Calu3 (cell line): ENCODE data around the gene THOC6. TPM values are rescaled to one million over a fixed set of nuclear protein-coding genes. Genes with fewer than 3 reads are reported as not detected.

Experiments
- BruUV-seq: library from RNA; stranded (reverse); fragments of 400-500 nt; replicated peaks from 2 replicates; lab custom pipeline; 2021; lab: Mats Ljungman, UMichigan
- CTCF ChIA-PET: fragments of 300-600 bp; sonication (Branson Sonifier 250); formaldehyde crosslinking; loops from one replicate; lab custom pipeline; 2022; ENCODE audit warnings: antibody characterized with exemption; lab: Charles Lee
- DNase-seq: peaks from one replicate; pipeline ENCODE4 v3.0.0; 2022
- H3K27ac Mint-ChIP-seq: one replicate; pipeline ENCODE4 v1.8.0; 2022; ENCODE audit warnings: mixed read lengths; ENCODE audit not compliant: unreplicated experiment
- H3K27me3 Mint-ChIP-seq: one replicate; pipeline ENCODE4 v1.8.0; 2022; ENCODE audit warnings: mixed read lengths; ENCODE audit not compliant: unreplicated experiment
- H3K36me3 Mint-ChIP-seq: one replicate; pipeline ENCODE4 v1.8.0; 2022; ENCODE audit warnings: mild to moderate bottlenecking, moderate library complexity, mixed read lengths; ENCODE audit not compliant: insufficient read depth, unreplicated experiment
- H3K4me1 Mint-ChIP-seq: one replicate; pipeline ENCODE4 v1.8.0; 2022; ENCODE audit warnings: mild to moderate bottlenecking, low read depth, mixed read lengths; ENCODE audit not compliant: unreplicated experiment
- H3K4me3 Mint-ChIP-seq: one replicate; pipeline ENCODE4 v1.8.0; 2022; ENCODE audit warnings: mild to moderate bottlenecking, low read depth, moderate library complexity, mixed read lengths; ENCODE audit not compliant: unreplicated experiment
- H3K9me3 Mint-ChIP-seq: one replicate; pipeline ENCODE4 v1.8.0; 2022; ENCODE audit warnings: low read depth, mixed read lengths; ENCODE audit not compliant: unreplicated experiment
- intact Hi-C: fragments of 100-400 bp; cut with micrococcal nuclease; formaldehyde crosslinking; loops from one replicate; pipeline ENCODE4 v1.10.0; 2022; ENCODE audit not compliant: unreplicated experiment
- total RNA-seq: library from RNA; stranded (reverse); gene quantifications from 2 replicates; pipeline ENCODE4 v1.2.3, GENCODE V29; 2022
- TF ChIP-seq, protein P1 (sequence below): fragments of 200-600 bp; IDR thresholded peaks from one replicate; pipeline ENCODE4 v1.8.0; 2022; ENCODE audit warnings: antibody characterized with exemption; ENCODE audit not compliant: unreplicated experiment

The THOC6 gene
- total RNA-seq, 1 experiment from 2014 or later: 50.8 TPM

GRCh38 chr16:3059041-3059722 is 35.3 kb downstream of the THOC6 start:
- DNase-seq: peak; percentile 97
- peaks cover 20% of the 10 kb centered on the region for H3K36me3 Mint-ChIP-seq
- peaks cover 2% of the 10 kb centered on the region for H3K9me3 Mint-ChIP-seq
- peak overlapping the region; percentile 55 for H3K27ac Mint-ChIP-seq
- no TSS peak for BruUV-seq
- H3K4me1 Mint-ChIP-seq: peaks cover 2% of the 10 kb centered on the region
- no peaks in the 10 kb centered on the region for H3K27me3 Mint-ChIP-seq
- TF ChIP-seq, protein P1, sequence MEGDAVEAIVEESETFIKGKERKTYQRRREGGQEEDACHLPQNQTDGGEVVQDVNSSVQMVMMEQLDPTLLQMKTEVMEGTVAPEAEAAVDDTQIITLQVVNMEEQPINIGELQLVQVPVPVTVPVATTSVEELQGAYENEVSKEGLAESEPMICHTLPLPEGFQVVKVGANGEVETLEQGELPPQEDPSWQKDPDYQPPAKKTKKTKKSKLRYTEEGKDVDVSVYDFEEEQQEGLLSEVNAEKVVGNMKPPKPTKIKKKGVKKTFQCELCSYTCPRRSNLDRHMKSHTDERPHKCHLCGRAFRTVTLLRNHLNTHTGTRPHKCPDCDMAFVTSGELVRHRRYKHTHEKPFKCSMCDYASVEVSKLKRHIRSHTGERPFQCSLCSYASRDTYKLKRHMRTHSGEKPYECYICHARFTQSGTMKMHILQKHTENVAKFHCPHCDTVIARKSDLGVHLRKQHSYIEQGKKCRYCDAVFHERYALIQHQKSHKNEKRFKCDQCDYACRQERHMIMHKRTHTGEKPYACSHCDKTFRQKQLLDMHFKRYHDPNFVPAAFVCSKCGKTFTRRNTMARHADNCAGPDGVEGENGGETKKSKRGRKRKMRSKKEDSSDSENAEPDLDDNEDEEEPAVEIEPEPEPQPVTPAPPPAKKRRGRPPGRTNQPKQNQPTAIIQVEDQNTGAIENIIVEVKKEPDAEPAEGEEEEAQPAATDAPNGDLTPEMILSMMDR: peak; percentile 97
- CTCF ChIA-PET: interaction anchor here (0.5 to 2.2 kb wide), 24 partner anchors 14 to 154 kb away, joined by 3 to 48 read pairs (median 6); partner anchors contain the start of genes MMP25, ZNF205 and ZNF213
- intact Hi-C loops: loop anchor here (2.0 kb wide), 1 partner anchor 70 kb away; no protein-coding TSS in a partner anchor
- H3K4me3 Mint-ChIP-seq: peak overlapping the region; percentile 96

GRCh38 chr16:3059723-3060242 is 35.9 kb downstream of the THOC6 start:
- DNase-seq: no peak
- CTCF ChIA-PET: interaction anchor here (0.6 to 2.2 kb wide), 12 partner anchors 14 to 114 kb away, joined by 3 to 48 read pairs (median 6); partner anchors contain the start of genes MMP25 and ZNF205
- no TSS peak for BruUV-seq

DNA sequence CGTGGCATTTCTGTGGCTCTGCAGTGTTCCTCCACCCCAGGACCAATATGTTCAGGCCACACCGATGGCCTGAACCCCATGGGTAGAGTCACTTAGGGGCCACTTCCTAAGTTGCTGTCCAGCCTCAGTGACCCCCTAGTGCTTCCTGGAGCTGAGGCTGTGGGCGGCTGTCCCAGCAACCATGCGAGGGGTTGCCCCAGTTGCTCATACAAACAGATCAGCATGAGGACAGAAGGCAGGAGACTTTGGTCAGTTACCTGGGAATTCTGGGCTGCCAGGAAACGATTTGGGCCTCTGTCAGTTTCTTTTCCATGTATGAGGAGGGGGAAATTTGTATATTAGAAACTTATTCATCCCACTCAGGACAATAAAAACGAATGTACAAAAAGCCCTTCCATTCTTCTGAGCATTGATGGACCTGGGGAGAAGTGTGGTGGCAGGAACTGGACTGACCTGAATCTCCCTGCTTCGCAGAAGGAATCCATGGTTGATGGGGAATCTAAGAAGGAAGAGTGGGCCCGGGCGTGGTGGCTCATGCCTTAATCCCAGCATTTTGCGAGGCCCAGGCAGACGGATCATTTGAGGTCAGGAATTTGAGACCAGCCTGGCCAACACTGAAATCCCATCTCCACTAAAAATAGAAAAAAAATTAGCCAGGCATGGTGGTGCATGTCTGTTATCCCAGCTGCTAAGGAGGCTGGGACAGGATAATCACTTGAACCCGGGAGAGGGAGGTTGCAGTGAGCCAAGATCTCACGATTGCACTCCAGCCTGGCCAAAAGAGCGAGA is 36.7 kb downstream of the THOC6 start:
- Mint-ChIP-seq H3K4me1 (peaks cover 16% of the 10 kb centered on the region), H3K27ac (no peak overlapping the region), H3K4me3 (peak overlapping the region; percentile 96), H3K9me3 (peaks cover 2% of the 10 kb centered on the region), H3K36me3 (peaks cover 16% of the 10 kb centered on the region), H3K27me3 (no peaks in the 10 kb centered on the region)
- no TSS peak for BruUV-seq
- no peak for DNase-seq
- TF ChIP-seq, protein P1: no peak
- intact Hi-C loops: no loop called here
- CTCF ChIA-PET: interaction anchor here (0.6 to 2.2 kb wide), 2 partner anchors 46 to 105 kb away, joined by 4 to 6 read pairs; no protein-coding TSS in a partner anchor

More at GRCh38 chr16:3059723-3060242, 35.9 kb downstream of the THOC6 start:
- Mint-ChIP-seq H3K4me1 (peaks cover 8% of the 10 kb centered on the region), H3K4me3 (peak overlapping the region; percentile 96), H3K27me3 (no peaks in the 10 kb centered on the region), H3K9me3 (peaks cover 2% of the 10 kb centered on the region), H3K27ac (peak overlapping the region; percentile 55), H3K36me3 (peaks cover 17% of the 10 kb centered on the region)
- TF ChIP-seq, protein P1: no peak
- intact Hi-C loops: loop anchor here (2.0 kb wide), 1 partner anchor 69 kb away; no protein-coding TSS in a partner anchor

GRCh38 chr16:3062553-3062952 is 38.7 kb downstream of the THOC6 start:
- peaks cover 27% of the 10 kb centered on the region for H3K36me3 Mint-ChIP-seq
- H3K4me1 Mint-ChIP-seq: peaks cover 22% of the 10 kb centered on the region
- CTCF ChIA-PET: interaction anchor here (0.6 to 1.2 kb wide), 2 partner anchors 43 to 69 kb away, joined by 3 to 7 read pairs; no protein-coding TSS in a partner anchor
- H3K27ac Mint-ChIP-seq: no peak overlapping the region
- intact Hi-C loops: no loop called here
- TF ChIP-seq, protein P1: no peak
- H3K9me3 Mint-ChIP-seq: peaks cover 2% of the 10 kb centered on the region
- no TSS peak for BruUV-seq
- no peaks in the 10 kb centered on the region for H3K27me3 Mint-ChIP-seq
- H3K4me3 Mint-ChIP-seq: no peak overlapping the region
- DNase-seq: no peak
